Neuron (in vitro differentiated cells): ENCODE data around the gene PRM1.

Experiments used
- H2AFZ ChIP-seq: one replicate; pipeline ENCODE4 v1.6.1; 2013; ENCODE audit warnings: low read depth, mild to moderate bottlenecking, inconsistent platforms, low read length, moderate library complexity
- H3K27me3 ChIP-seq: one replicate; pipeline ENCODE4 v1.6.1; 2013; ENCODE audit warnings: low read length; ENCODE audit not compliant: insufficient read depth
- H3K36me3 ChIP-seq: one replicate; pipeline ENCODE4 v1.6.1; 2013; ENCODE audit warnings: low read length; ENCODE audit not compliant: insufficient read depth
- H3K4me1 ChIP-seq: one replicate; pipeline ENCODE4 v1.6.1; 2013; ENCODE audit warnings: low read length; ENCODE audit not compliant: insufficient read depth
- H3K4me3 ChIP-seq: 2 replicates; pipeline ENCODE4 v1.5.1; 2013; ENCODE audit warnings: mild to moderate bottlenecking, low read length, moderate library complexity
- H3K9me3 ChIP-seq: one replicate; pipeline ENCODE4 v1.6.1; 2013; ENCODE audit warnings: low read length

The PRM1 gene

GRCh38 chr16:11232302-11232851 lies 48.8 kb downstream of the PRM1 start:
- H3K36me3 ChIP-seq, result no peaks in the 10 kb centered on the region
- H3K9me3 ChIP-seq, result no peaks in the 10 kb centered on the region
- no peak overlapping the region for H3K4me3 ChIP-seq
- peaks cover 4% of the 10 kb centered on the region for H3K4me1 ChIP-seq
- no peaks in the 10 kb centered on the region for H3K27me3 ChIP-seq
- H2AFZ ChIP-seq, result no peak overlapping the region

GRCh38 chr16:11231367-11231970 lies 49.7 kb downstream of the PRM1 start:
- Histone ChIP-seq H3K27me3 (no peaks in the 10 kb centered on the region), H3K4me3 (no peak overlapping the region), H2AFZ (no peak overlapping the region), H3K9me3 (no peaks in the 10 kb centered on the region), H3K4me1 (peaks cover 4% of the 10 kb centered on the region), H3K36me3 (no peaks in the 10 kb centered on the region)
